ENCODE measurements around the gene CR1. TPM values are rescaled to one million over a fixed set of nuclear protein-coding genes. Genes with fewer than 3 reads are reported as not detected.
"Not testable (repeated sequence)": the region's sequence is repeated elsewhere in the genome, so short reads cannot be mapped to it uniquely, and the experiment has no call there.

CR1 gene
- total and polyA plus RNA-seq, 2 of the 8 experiments (the other 6 are each of a cell fraction or from before 2014, with no cell fraction given) = 0.15 to 0.22 TPM

GRCh38 chr1:207525239-207525638, 29.3 kb downstream of the CR1 start:
- H3K27me3 ChIP-seq (replicated peaks in 1 of 4; ENCODE audit: control insufficient read depth in 3 of 4, extremely low read depth in 1 of 4, insufficient read depth in 3 of 4, low read length in 3 of 4); H3K9ac ChIP-seq (replicated peaks in 1 of 4; ENCODE audit: extremely low read depth in 1 of 4, low read depth in 3 of 4, low read length in 3 of 4); H2BK5ac ChIP-seq (ENCODE audit: low read depth, low read length); H2BK120ac ChIP-seq (replicated peaks; ENCODE audit: low read depth, low read length); H3K23ac ChIP-seq (ENCODE audit: insufficient read length); H3K18ac ChIP-seq (ENCODE audit: extremely low read depth, low read length); H3K27ac ChIP-seq (ENCODE audit: low read depth, low read length); H3K4me1 ChIP-seq (replicated peaks in 1 of 4; ENCODE audit: control insufficient read depth in 3 of 4, insufficient read depth in 4 of 4, low read length in 3 of 4); H2BK20ac ChIP-seq (ENCODE audit: low read length); H2AFZ ChIP-seq (ENCODE audit: low read length); FAIRE-seq; H3K56ac ChIP-seq (replicated peaks; ENCODE audit: insufficient read length, low read depth, low read length); H2AK5ac ChIP-seq (ENCODE audit: low read depth, low read length); DNase-seq (ENCODE audit: low read depth in 1 of 2, low spot score in 2 of 2); H3K4me3 ChIP-seq (ENCODE audit: extremely low read depth in 1 of 4, insufficient read depth in 2 of 4, low read depth in 3 of 4, low read length in 4 of 4); POLR2A ChIA-PET (ENCODE audit: partially characterized antibody); H4K20me1 ChIP-seq (replicated peaks in 1 of 2; ENCODE audit: control insufficient read depth in 1 of 2, insufficient read depth in 2 of 2, low read length in 2 of 2); H3K23me2 ChIP-seq (ENCODE audit: low read depth, low read length); H2BK15ac ChIP-seq (ENCODE audit: low read length); H4K91ac ChIP-seq (replicated peaks; ENCODE audit: insufficient read length, low read length); H3K4ac ChIP-seq (replicated peaks; ENCODE audit: insufficient read length, low read depth, low read length); H4K8ac ChIP-seq (ENCODE audit: extremely low read depth, insufficient read depth, low read length); H3K79me2 ChIP-seq (ENCODE audit: control insufficient read depth in 1 of 2, insufficient read depth in 2 of 2, low read length in 2 of 2); H4K5ac ChIP-seq (ENCODE audit: insufficient read length, low read depth, low read length); H3K9me3 ChIP-seq (ENCODE audit: insufficient read depth in 2 of 2, low read depth in 1 of 2, low read length in 1 of 2); H3K4me2 ChIP-seq (ENCODE audit: insufficient read depth in 1 of 2, low read depth in 2 of 2, low read length in 2 of 2); H3K79me1 ChIP-seq (ENCODE audit: low read depth, low read length); H3K36me3 ChIP-seq (ENCODE audit: control insufficient read depth in 2 of 4, insufficient read depth in 4 of 4, low read length in 3 of 4); CTCF ChIA-PET (ENCODE audit: partially characterized antibody); H3K14ac ChIP-seq (ENCODE audit: insufficient read length); H2BK12ac ChIP-seq (ENCODE audit: low read depth, low read length): not testable (repeated sequence)
- 100% methylated on average over 1 of the region's 3 CpGs; no CpG with 5 or more reads in 1 of the 2 experiments for WGBS, 2 experiments (ENCODE audit: extremely low coverage in 1 of 2, insufficient coverage in 1 of 2, insufficient read length in 1 of 2, insufficient replicate concordance in 2 of 2, low coverage in 1 of 2, low lambda C conversion rate in 2 of 2, missing lambda C conversion rate in 1 of 2)

- not testable (repeated sequence) for FAIRE-seq
These were observed 32.4 kb downstream of the CR1 start for GRCh38 chr1:207528401-207528800.

More at GRCh38 chr1:207528401-207528800, 32.4 kb downstream of the CR1 start:
- H3K4me2 ChIP-seq (ENCODE audit: insufficient read depth in 1 of 2, low read depth in 2 of 2, low read length in 2 of 2); H3K79me2 ChIP-seq (ENCODE audit: control insufficient read depth in 1 of 2, insufficient read depth in 2 of 2, low read length in 2 of 2); H4K5ac ChIP-seq (ENCODE audit: insufficient read length, low read depth, low read length); H3K4me3 ChIP-seq (ENCODE audit: extremely low read depth in 1 of 4, insufficient read depth in 2 of 4, low read depth in 3 of 4, low read length in 4 of 4); H2AK5ac ChIP-seq (ENCODE audit: low read depth, low read length); H2BK12ac ChIP-seq (ENCODE audit: low read depth, low read length); POLR2A ChIA-PET (ENCODE audit: partially characterized antibody); H3K4ac ChIP-seq (replicated peaks; ENCODE audit: insufficient read length, low read depth, low read length); H2BK5ac ChIP-seq (ENCODE audit: low read depth, low read length); H2AFZ ChIP-seq (ENCODE audit: low read length); H2BK15ac ChIP-seq (ENCODE audit: low read length); DNase-seq (ENCODE audit: low read depth in 1 of 2, low spot score in 2 of 2); CTCF ChIA-PET (ENCODE audit: partially characterized antibody); H3K9me3 ChIP-seq (ENCODE audit: insufficient read depth in 2 of 2, low read depth in 1 of 2, low read length in 1 of 2); H3K18ac ChIP-seq (ENCODE audit: extremely low read depth, low read length); H3K9ac ChIP-seq (replicated peaks in 1 of 4; ENCODE audit: extremely low read depth in 1 of 4, low read depth in 3 of 4, low read length in 3 of 4); H3K36me3 ChIP-seq (ENCODE audit: control insufficient read depth in 2 of 4, insufficient read depth in 4 of 4, low read length in 3 of 4); H3K56ac ChIP-seq (replicated peaks; ENCODE audit: insufficient read length, low read depth, low read length); H4K91ac ChIP-seq (replicated peaks; ENCODE audit: insufficient read length, low read length); H3K14ac ChIP-seq (ENCODE audit: insufficient read length); H2BK120ac ChIP-seq (replicated peaks; ENCODE audit: low read depth, low read length); H3K27me3 ChIP-seq (replicated peaks in 1 of 4; ENCODE audit: control insufficient read depth in 3 of 4, extremely low read depth in 1 of 4, insufficient read depth in 3 of 4, low read length in 3 of 4); H3K27ac ChIP-seq (ENCODE audit: low read depth, low read length); H3K23me2 ChIP-seq (ENCODE audit: low read depth, low read length); H3K4me1 ChIP-seq (replicated peaks in 1 of 4; ENCODE audit: control insufficient read depth in 3 of 4, insufficient read depth in 4 of 4, low read length in 3 of 4); H4K20me1 ChIP-seq (replicated peaks in 1 of 2; ENCODE audit: control insufficient read depth in 1 of 2, insufficient read depth in 2 of 2, low read length in 2 of 2); H2BK20ac ChIP-seq (ENCODE audit: low read length); H3K23ac ChIP-seq (ENCODE audit: insufficient read length); H3K79me1 ChIP-seq (ENCODE audit: low read depth, low read length); H4K8ac ChIP-seq (ENCODE audit: extremely low read depth, insufficient read depth, low read length): not testable (repeated sequence)
- WGBS, 2 experiments (ENCODE audit: extremely low coverage in 1 of 2, insufficient coverage in 1 of 2, insufficient read length in 1 of 2, insufficient replicate concordance in 2 of 2, low coverage in 1 of 2, low lambda C conversion rate in 2 of 2, missing lambda C conversion rate in 1 of 2) = no CpG with 5 or more reads among the region's 1 CpG
